ENCODE results near the gene EEF1AKMT2. TPM values are rescaled to one million over a fixed set of nuclear protein-coding genes. Genes with fewer than 3 reads are reported as not detected.
A peak's percentile ranks its signal among the peaks of the same experiment; 100 is the strongest.
"Not testable (repeated sequence)": the region's sequence is repeated elsewhere in the genome, so short reads cannot be mapped to it uniquely, and the experiment has no call there.

The EEF1AKMT2 gene
- total RNA-seq, 4 donors from 2014 or later, result 9.1 to 18.6 (median 10.5) TPM

- no peak for ATAC-seq
- no peaks in the 10 kb centered on the region for H3K4me1 ChIP-seq
- TF ChIP-seq EP300 (IDR thresholded peaks at IDR 0.05) (no peak), CTCF (IDR thresholded peaks at IDR 0.05) (no peak), POLR2A (IDR thresholded peaks at IDR 0.05) (no peak), POLR2AphosphoS5 (IDR thresholded peaks at IDR 0.05) (no peak)
- H3K27ac ChIP-seq, result peak overlapping the region in 2 of 4 donors; percentile 6 to 36
- WGBS, 2 donors (ENCODE audit: low coverage in 1 of 2), result 70 to 72% methylated on average over 6 to 7 of the region's 8 CpGs
- H3K27me3 ChIP-seq, result no peaks in the 10 kb centered on the region
- H3K4me3 ChIP-seq, result no peak overlapping the region
- H3K9me3 ChIP-seq, result no peaks in the 10 kb centered on the region
- H3K36me3 ChIP-seq, result peaks cover 8 to 87% of the 10 kb centered on the region in 2 donors
Observed at GRCh38 chr10:124829447-124830115, 37.9 kb upstream of the EEF1AKMT2 start.

GRCh38 chr10:124827474-124827873, 35.8 kb upstream of the EEF1AKMT2 start:
- 39 to 43% methylated on average over 3 of the region's 3 CpGs for WGBS, 2 donors (ENCODE audit: low coverage in 1 of 2)
- H3K4me1 ChIP-seq, result no peaks in the 10 kb centered on the region
- no peak overlapping the region for H3K27ac ChIP-seq
- H3K27me3 ChIP-seq, result no peaks in the 10 kb centered on the region
- ATAC-seq, result no peak
- H3K9me3 ChIP-seq, result no peaks in the 10 kb centered on the region
- H3K36me3 ChIP-seq, result peaks cover 8 to 75% of the 10 kb centered on the region in 2 donors
- TF ChIP-seq EP300 (IDR thresholded peaks at IDR 0.05) (no peak), CTCF (IDR thresholded peaks at IDR 0.05) (peak; percentile 34 to 57 (median 44))
- no peak overlapping the region for H3K4me3 ChIP-seq

GRCh38 chr10:124826262-124826661, 34.6 kb upstream of the EEF1AKMT2 start:
- H3K4me1 ChIP-seq, result no peaks in the 10 kb centered on the region
- peaks cover 6 to 75% of the 10 kb centered on the region in 2 donors for H3K36me3 ChIP-seq
- H3K9me3 ChIP-seq, result no peaks in the 10 kb centered on the region
- no peak for TF ChIP-seq CTCF (IDR thresholded peaks at IDR 0.05)
- TF ChIP-seq POLR2A (IDR thresholded peaks at IDR 0.05), result no peak
- TF ChIP-seq EP300 (IDR thresholded peaks at IDR 0.05), result no peak
- TF ChIP-seq POLR2AphosphoS5 (IDR thresholded peaks at IDR 0.05), result no peak
- no peak overlapping the region for H3K4me3 ChIP-seq
- 86 to 93% methylated on average over 4 of the region's 4 CpGs for WGBS, 2 donors (ENCODE audit: low coverage in 1 of 2)
- ATAC-seq, result no peak
- no peak overlapping the region for H3K27ac ChIP-seq
- no peaks in the 10 kb centered on the region for H3K27me3 ChIP-seq

- Histone ChIP-seq H3K4me3 (no peak overlapping the region), H3K27me3 (no peaks in the 10 kb centered on the region), H3K27ac (no peak overlapping the region), H3K9me3 (no peaks in the 10 kb centered on the region), H3K4me1 (no peaks in the 10 kb centered on the region), H3K36me3 (peaks cover 3 to 75% of the 10 kb centered on the region in 2 donors)
- TF ChIP-seq EP300 (IDR thresholded peaks at IDR 0.05) (no peak), CTCF (IDR thresholded peaks at IDR 0.05) (no peak), POLR2A (IDR thresholded peaks at IDR 0.05) (no peak), POLR2AphosphoS5 (IDR thresholded peaks at IDR 0.05) (no peak)
- ATAC-seq, result no peak
Observed at GRCh38 chr10:124825702-124826101, 34.0 kb upstream of the EEF1AKMT2 start.

- H3K27me3 ChIP-seq, H3K4me3 ChIP-seq, ATAC-seq, H3K9me3 ChIP-seq, H3K4me1 ChIP-seq, H3K27ac ChIP-seq: not testable (repeated sequence)
- H3K36me3 ChIP-seq, result peaks cover 3 to 75% of the 10 kb centered on the region in 2 donors
- WGBS, 2 donors (ENCODE audit: low coverage in 1 of 2), result 87 to 94% methylated on average over 3 to 6 of the region's 7 CpGs
Observed at GRCh38 chr10:124824932-124825331, 33.2 kb upstream of the EEF1AKMT2 start.
